GM13976 (cell line): Measurements from ENCODE around the gene PLEKHH2.
"Not testable (repeated sequence)": the region's sequence is repeated elsewhere in the genome, so short reads cannot be mapped to it uniquely, and the experiment has no call there.

Experiments
- DNase-seq: peaks from one replicate; pipeline ENCODE4 v3.0.0; 2012; ENCODE audit warnings: low spot score
- CTCF ChIP-seq: IDR thresholded peaks from 2 replicates; pipeline ENCODE4 v1.5.1; 2012; ENCODE audit warnings: borderline replicate concordance, mild to moderate bottlenecking; ENCODE audit not compliant: insufficient read depth; ENCODE audit errors: extremely low read depth, missing control alignments, control extremely low read depth
- in situ Hi-C: fragments of 300-500 bp; cut with MboI; formaldehyde crosslinking; loops from one replicate; pipeline ENCODE4 v1.12.0; 2022; ENCODE audit warnings: low sequenced_read_pairs, mixed read lengths, inconsistent platforms; ENCODE audit not compliant: unreplicated experiment

Gene PLEKHH2

GRCh38 chr2:43715300-43716098 is 78.4 kb downstream of the PLEKHH2 start:
- in situ Hi-C loops = no loop called here
- no peak for TF ChIP-seq CTCF

DNA sequence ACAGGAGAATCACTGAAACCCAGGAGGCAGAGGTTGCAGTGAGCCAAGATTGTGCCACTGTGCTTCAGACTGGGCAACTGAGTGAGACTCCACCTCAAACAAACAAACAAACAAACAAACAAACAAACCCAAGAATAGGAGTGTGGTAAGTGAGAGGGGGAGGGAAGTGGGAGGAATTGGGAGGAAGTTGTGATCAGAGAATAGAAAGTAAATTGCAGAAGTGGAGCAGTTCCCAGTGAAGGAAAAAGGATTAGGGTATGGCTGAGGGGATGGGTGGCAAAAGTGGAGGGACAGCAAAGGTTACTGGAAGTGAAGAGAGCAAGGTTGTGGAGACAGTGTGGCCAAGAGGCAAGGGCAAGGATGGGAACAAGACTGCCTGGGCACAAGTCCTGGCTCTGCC is 80.3 kb downstream of the PLEKHH2 start:
- DNase-seq = no peak
- in situ Hi-C loops = no loop called here
- TF ChIP-seq CTCF = no peak

More at GRCh38 chr2:43715300-43716098, 78.4 kb downstream of the PLEKHH2 start:
- DNase-seq = no peak

DNA sequence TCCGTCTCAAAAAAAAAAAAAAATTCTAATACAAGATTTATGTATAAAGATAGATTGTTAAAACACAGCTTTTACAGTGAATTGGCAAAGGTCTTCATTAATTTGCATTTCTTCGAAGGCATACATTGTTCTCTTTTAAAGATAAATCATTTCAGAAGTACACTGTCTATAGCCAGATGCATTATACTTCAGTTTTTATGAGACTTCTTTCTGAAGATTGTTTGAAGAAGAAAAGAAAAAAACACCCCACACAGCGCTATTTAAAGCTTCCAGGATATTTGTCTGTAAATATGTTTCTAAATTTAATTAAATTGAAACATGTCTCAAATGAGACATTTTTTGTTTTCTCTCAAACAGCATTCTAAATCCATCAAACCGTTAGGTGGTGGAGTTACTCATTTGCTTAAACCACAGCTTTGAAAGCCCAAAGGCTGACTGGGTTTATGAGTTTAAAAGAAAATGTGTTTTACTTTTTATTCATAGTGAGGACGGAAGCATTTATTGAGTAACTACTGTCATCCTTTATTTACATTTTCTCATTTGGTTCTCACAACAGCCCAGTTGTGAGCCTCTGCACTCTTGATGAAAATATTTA is 81.6 kb downstream of the PLEKHH2 start:
- in situ Hi-C loops = no loop called here
- DNase-seq = no peak
- TF ChIP-seq CTCF = no peak

DNA sequence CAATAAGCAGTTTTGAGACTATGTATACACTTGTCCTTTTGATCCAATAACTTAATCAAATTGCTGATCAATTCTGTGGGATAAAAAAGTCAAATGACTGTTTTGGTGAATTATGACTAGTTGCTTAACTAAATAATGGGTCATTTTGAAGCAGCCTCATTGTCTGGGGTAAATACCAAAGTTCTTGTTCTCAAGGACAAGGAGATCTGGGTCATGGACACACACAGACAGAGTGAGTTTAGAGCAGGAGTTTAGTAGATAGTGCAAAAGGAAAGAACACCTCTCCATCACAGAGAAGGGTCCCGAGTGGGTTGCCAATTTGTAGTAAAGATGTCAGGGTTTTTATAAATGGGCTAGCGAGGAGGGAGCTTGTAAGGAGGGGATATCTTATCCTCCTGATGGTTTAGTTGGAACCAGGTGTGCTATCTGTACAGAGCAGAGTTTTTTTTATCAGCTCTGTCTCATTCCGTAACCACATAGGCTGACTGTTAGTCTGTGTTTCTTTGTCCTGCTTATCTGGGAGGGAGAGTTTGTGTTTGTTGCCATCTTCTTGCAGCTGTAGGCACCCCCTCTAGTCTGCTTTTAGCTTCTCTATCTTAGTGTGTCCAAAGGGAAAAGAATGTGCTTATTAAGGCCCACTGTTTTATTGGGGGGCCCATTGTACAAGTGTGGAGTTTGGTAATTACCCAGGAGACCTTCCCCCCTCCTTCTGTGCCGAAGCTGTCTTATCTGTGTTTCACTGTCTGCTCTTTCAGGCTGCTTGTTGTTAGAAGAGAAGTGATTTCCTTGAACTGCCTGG is 87.9 kb downstream of the PLEKHH2 start:
- TF ChIP-seq CTCF = no peak
- DNase-seq = no peak
- in situ Hi-C loops = no loop called here

GRCh38 chr2:43725711-43726246 is 88.7 kb downstream of the PLEKHH2 start:
- in situ Hi-C loops = no loop called here
- TF ChIP-seq CTCF = no peak
- DNase-seq = no peak

DNA sequence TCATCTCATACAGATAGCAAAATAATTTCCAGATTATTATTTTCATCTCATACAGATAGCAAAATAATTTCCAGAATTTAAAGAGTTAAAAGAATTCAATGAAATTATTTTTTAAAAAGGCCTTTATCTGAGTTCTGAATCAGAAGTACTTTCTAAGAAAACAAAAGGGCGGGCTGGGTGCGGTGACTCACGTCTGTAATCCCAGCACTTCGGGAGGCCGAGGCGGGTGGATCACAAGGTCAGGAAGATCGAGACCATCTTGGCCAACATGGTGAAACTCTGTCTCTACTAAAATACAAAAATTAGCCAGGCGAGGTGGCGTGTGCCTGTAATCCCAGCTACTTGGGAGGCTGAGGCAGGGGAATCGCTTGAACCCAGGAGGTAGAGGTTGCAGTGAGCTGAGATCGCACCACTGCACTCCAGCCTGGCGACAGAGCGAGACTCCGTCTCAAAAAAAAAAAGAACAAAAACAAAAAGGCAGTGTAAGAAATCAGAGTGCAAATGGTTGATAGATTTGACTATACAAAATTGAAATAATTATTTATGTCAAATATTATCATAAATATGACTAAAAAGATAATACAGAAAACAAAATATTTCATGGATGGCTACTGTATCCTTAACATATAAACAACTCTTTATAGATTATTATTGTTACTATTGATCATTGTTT is 90.0 kb downstream of the PLEKHH2 start:
- in situ Hi-C loops, DNase-seq: not testable (repeated sequence)

DNA sequence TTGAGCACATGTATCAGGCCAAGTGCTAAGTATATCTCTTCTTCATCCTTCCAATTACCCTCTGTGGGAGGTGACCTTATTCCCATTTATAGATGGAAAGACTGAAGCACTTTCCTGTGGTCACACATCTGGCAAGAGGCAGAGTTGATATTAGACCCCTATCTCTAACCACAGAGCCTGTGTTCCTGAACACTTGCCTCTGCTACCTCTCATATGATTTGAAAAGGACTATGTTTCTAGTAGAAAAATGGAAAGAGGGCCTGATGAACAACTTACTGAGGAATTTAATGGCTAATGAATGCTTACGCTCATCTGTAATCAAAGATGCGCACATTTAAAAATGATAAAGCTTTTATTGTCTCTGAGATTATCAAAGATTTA is 90.6 kb downstream of the PLEKHH2 start:
- no peak for DNase-seq
- no peak for TF ChIP-seq CTCF
- in situ Hi-C loops = no loop called here
